Natural killer cell (primary cell): ENCODE measurements around the gene LEKR1. TPM values are rescaled to one million over a fixed set of nuclear protein-coding genes. Genes with fewer than 3 reads are reported as not detected.

ENCODE experiments used
- ATAC-seq, 3 donors: fragments of 150-1000 bp in 2 of 3; fragments of 200-7000 bp in 1 of 3; cut with Tn5 transposase; 1 replicate in 1 of 3; 2 replicates in 2 of 3; pipeline ENCODE4 v1.10.0; 2021; ENCODE audit warnings: mild to moderate bottlenecking in 2 of 3, moderate library complexity in 2 of 3
- DNase-seq, 2 donors: peaks; one replicate each; pipeline versions ENCODE4 v3.0.0 to v3.0.0-alpha.2; 2013 to 2021; ENCODE audit warnings: mixed read lengths in 1 of 2
- H3K27ac ChIP-seq: one replicate; pipeline ENCODE4 v1.5.1; 2013; ENCODE audit warnings: mild to moderate bottlenecking, low read length
- H3K27me3 ChIP-seq: one replicate; pipeline ENCODE4 v1.6.1; 2013; ENCODE audit warnings: low read length; ENCODE audit not compliant: control insufficient read depth, insufficient read depth
- H3K36me3 ChIP-seq: one replicate; pipeline ENCODE4 v1.6.1; 2013; ENCODE audit warnings: low read length; ENCODE audit not compliant: control insufficient read depth, insufficient read depth
- H3K4me1 ChIP-seq: one replicate; pipeline ENCODE4 v1.6.1; 2013; ENCODE audit warnings: low read length; ENCODE audit not compliant: control insufficient read depth, insufficient read depth
- H3K4me3 ChIP-seq: one replicate; pipeline ENCODE4 v1.5.1; 2013; ENCODE audit warnings: low read length
- H3K9me3 ChIP-seq: one replicate; pipeline ENCODE4 v1.6.1; 2013; ENCODE audit warnings: low read length; ENCODE audit not compliant: control insufficient read depth, insufficient read depth
- H3K27ac Mint-ChIP-seq, 2 donors: one replicate each; pipeline ENCODE4 v1.8.0; 2022; ENCODE audit warnings: mild to moderate bottlenecking in 2 of 2, mixed read lengths in 2 of 2, moderate library complexity in 1 of 2
- H3K27me3 Mint-ChIP-seq, 2 donors: one replicate each; pipeline ENCODE4 v1.8.0; 2022; ENCODE audit warnings: low read depth in 2 of 2, mixed read lengths in 2 of 2
- H3K36me3 Mint-ChIP-seq: one replicate; pipeline ENCODE4 v1.8.0; 2022; ENCODE audit warnings: mixed read lengths
- H3K4me1 Mint-ChIP-seq, 2 donors: one replicate each; pipeline ENCODE4 v1.8.0; 2022; ENCODE audit warnings: mixed read lengths in 2 of 2
- H3K4me3 Mint-ChIP-seq: one replicate; pipeline ENCODE4 v1.8.0; 2022; ENCODE audit warnings: mild to moderate bottlenecking, moderate library complexity, mixed read lengths
- H3K9me3 Mint-ChIP-seq, 2 donors: one replicate each; pipeline ENCODE4 v1.8.0; 2022; ENCODE audit warnings: mixed read lengths in 2 of 2
- CTCF ChIP-seq: fragments of 200-600 bp; IDR thresholded peaks from one replicate; pipeline ENCODE4 v1.8.0; 2022; ENCODE audit warnings: antibody characterized with exemption
- WGBS: methylation state at CpG from one replicate; pipeline ENCODE4 v1.1.7; 2013; ENCODE audit warnings: missing lambda C conversion rate; ENCODE audit not compliant: insufficient coverage; 5-methylcytosine and 5-hydroxymethylcytosine counted together
- intact Hi-C: fragments of 100-400 bp; cut with micrococcal nuclease; formaldehyde crosslinking; loops from one replicate; pipeline ENCODE4 v1.14.2; 2022
- total RNA-seq, 4 donors: library from RNA; stranded (reverse); fragments of 120-200 nt in 1 of 4; gene quantifications; one replicate each; pipeline versions ENCODE4 v1.2.3 to v1.2.4, GENCODE V29; 2013 to 2022

Gene LEKR1
- total RNA-seq, 3 donors from 2014 or later (not counting 1 experiment from before 2014, with no cell fraction given) = 1.1 to 1.7 (median 1.2) TPM

- no peak for TF ChIP-seq CTCF
- no peak overlapping the region for H3K4me3 ChIP-seq
- Mint-ChIP-seq H3K9me3 (no peaks in the 10 kb centered on the region), H3K4me3 (no peak overlapping the region), H3K27me3 (no peaks in the 10 kb centered on the region), H3K27ac (no peak overlapping the region), H3K36me3 (no peaks in the 10 kb centered on the region), H3K4me1 (no peaks in the 10 kb centered on the region)
- H3K27me3 ChIP-seq = no peaks in the 10 kb centered on the region
- no peaks in the 10 kb centered on the region for H3K9me3 ChIP-seq
- intact Hi-C loops = no loop called here
- 100% methylated on average over 4 of the region's 5 CpGs for WGBS
- ATAC-seq (no peak), DNase-seq (no peak)
- no peaks in the 10 kb centered on the region for H3K4me1 ChIP-seq
- H3K36me3 ChIP-seq = no peaks in the 10 kb centered on the region
- no peak overlapping the region for H3K27ac ChIP-seq
Observed at GRCh38 chr3:156782319-156782718, 43.8 kb upstream of the LEKR1 start.

- Mint-ChIP-seq H3K4me1 (no peaks in the 10 kb centered on the region), H3K27ac (no peak overlapping the region), H3K27me3 (no peaks in the 10 kb centered on the region), H3K4me3 (no peak overlapping the region), H3K36me3 (no peaks in the 10 kb centered on the region), H3K9me3 (no peaks in the 10 kb centered on the region)
- Histone ChIP-seq H3K27ac (no peak overlapping the region), H3K4me1 (no peaks in the 10 kb centered on the region), H3K9me3 (no peaks in the 10 kb centered on the region), H3K36me3 (no peaks in the 10 kb centered on the region), H3K27me3 (no peaks in the 10 kb centered on the region), H3K4me3 (no peak overlapping the region)
- intact Hi-C loops = no loop called here
- no peak for TF ChIP-seq CTCF
- ATAC-seq = no peak
- no peak for DNase-seq
Observed at GRCh38 chr3:156782921-156783320, 43.2 kb upstream of the LEKR1 start.

- Mint-ChIP-seq H3K9me3 (no peaks in the 10 kb centered on the region), H3K27me3 (no peaks in the 10 kb centered on the region), H3K4me1 (peaks cover under 1% of the 10 kb centered on the region in 2 donors), H3K36me3 (no peaks in the 10 kb centered on the region), H3K4me3 (no peak overlapping the region), H3K27ac (no peak overlapping the region)
- TF ChIP-seq CTCF = no peak
- Histone ChIP-seq H3K9me3 (no peaks in the 10 kb centered on the region), H3K4me3 (no peak overlapping the region), H3K27me3 (no peaks in the 10 kb centered on the region), H3K27ac (no peak overlapping the region), H3K36me3 (no peaks in the 10 kb centered on the region), H3K4me1 (no peaks in the 10 kb centered on the region)
- no peak for DNase-seq
- no peak for ATAC-seq
- intact Hi-C loops = no loop called here
Observed at GRCh38 chr3:156787001-156787400, 39.2 kb upstream of the LEKR1 start.

GRCh38 chr3:156787926-156788663, 38.1 kb upstream of the LEKR1 start:
- DNase-seq = no peak
- H3K4me3 Mint-ChIP-seq = no peak overlapping the region
- no peak overlapping the region for H3K4me3 ChIP-seq
- no peaks in the 10 kb centered on the region for H3K36me3 Mint-ChIP-seq
- no peak for TF ChIP-seq CTCF
- H3K27me3 Mint-ChIP-seq = no peaks in the 10 kb centered on the region
- H3K27me3 ChIP-seq = no peaks in the 10 kb centered on the region
- H3K9me3 ChIP-seq = no peaks in the 10 kb centered on the region
- no peak overlapping the region for H3K27ac ChIP-seq
- 67% methylated on average over 1 of the region's 1 CpG for WGBS
- H3K4me1 ChIP-seq = peaks cover 3% of the 10 kb centered on the region
- no peaks in the 10 kb centered on the region for H3K36me3 ChIP-seq
- no peak overlapping the region for H3K27ac Mint-ChIP-seq
- ATAC-seq = no peak
- no peaks in the 10 kb centered on the region for H3K9me3 Mint-ChIP-seq
- intact Hi-C loops = no loop called here
- H3K4me1 Mint-ChIP-seq = peaks cover 12% of the 10 kb centered on the region in 2 donors
